ENCODE data around the gene DUSP16.
"Not testable (repeated sequence)": the region's sequence is repeated elsewhere in the genome, so short reads cannot be mapped to it uniquely, and the experiment has no call there.

The DUSP16 gene

GRCh38 chr12:12562585-12563261 is at the start of gene DUSP16:
Gene DUSP16 (minus strand): TSS chr12:12562863. CDS start chr12:12521098, 41,765 bp downstream.
- in situ Hi-C loops (cut with MboI; ENCODE audit: low sequenced_read_pairs) = loop anchor here (25.0 kb wide), 1 partner anchor 175 kb away; no protein-coding TSS in a partner anchor

- in situ Hi-C loops (cut with MboI; ENCODE audit: low sequenced_read_pairs) = no loop called here
These were observed 49.7 kb upstream of the DUSP16 start for GRCh38 chr12:12612358-12612757.

GRCh38 chr12:12611512-12612306 is 49.0 kb upstream of the DUSP16 start, which contains the start of gene CREBL2:
Gene CREBL2 (plus strand): TSS chr12:12611876. CDS start chr12:12612173, 297 bp downstream.
- in situ Hi-C loops (cut with MboI; ENCODE audit: low sequenced_read_pairs) = no loop called here

- in situ Hi-C loops (cut with MboI; ENCODE audit: low sequenced_read_pairs) = no loop called here
These were observed 48.0 kb upstream of the DUSP16 start for GRCh38 chr12:12610711-12611110.

GRCh38 chr12:12609692-12610091 is 47.0 kb upstream of the DUSP16 start:
- in situ Hi-C loops (cut with MboI; ENCODE audit: low sequenced_read_pairs) = no loop called here

GRCh38 chr12:12608557-12608957 is 45.9 kb upstream of the DUSP16 start:
- in situ Hi-C loops (cut with MboI; ENCODE audit: low sequenced_read_pairs) = no loop called here

- in situ Hi-C loops (cut with MboI; ENCODE audit: low sequenced_read_pairs) = no loop called here
These were observed 44.3 kb upstream of the DUSP16 start for GRCh38 chr12:12606781-12607589.

GRCh38 chr12:12604740-12605139 is 42.1 kb upstream of the DUSP16 start:
- in situ Hi-C loops (cut with MboI; ENCODE audit: low sequenced_read_pairs) = no loop called here

GRCh38 chr12:12600659-12601058 is 38.0 kb upstream of the DUSP16 start:
- in situ Hi-C loops (cut with MboI; ENCODE audit: low sequenced_read_pairs) = no loop called here

- in situ Hi-C loops (cut with MboI; ENCODE audit: low sequenced_read_pairs) = no loop called here
These were observed 37.3 kb upstream of the DUSP16 start for GRCh38 chr12:12599750-12600643.

- in situ Hi-C loops (cut with MboI; ENCODE audit: low sequenced_read_pairs) = no loop called here
These were observed 36.2 kb upstream of the DUSP16 start for GRCh38 chr12:12598864-12599263.

GRCh38 chr12:12596598-12596997 is 33.9 kb upstream of the DUSP16 start:
- in situ Hi-C loops (cut with MboI; ENCODE audit: low sequenced_read_pairs) = not testable (repeated sequence)

GRCh38 chr12:12595929-12596328 is 33.3 kb upstream of the DUSP16 start:
- in situ Hi-C loops (cut with MboI; ENCODE audit: low sequenced_read_pairs) = not testable (repeated sequence)

GRCh38 chr12:12592930-12593329 is 30.3 kb upstream of the DUSP16 start:
- in situ Hi-C loops (cut with MboI; ENCODE audit: low sequenced_read_pairs) = no loop called here

- in situ Hi-C loops (cut with MboI; ENCODE audit: low sequenced_read_pairs) = no loop called here
These were observed 28.3 kb upstream of the DUSP16 start for GRCh38 chr12:12590961-12591360.

GRCh38 chr12:12588436-12588835 is 25.8 kb upstream of the DUSP16 start:
- in situ Hi-C loops (cut with MboI; ENCODE audit: low sequenced_read_pairs) = not testable (repeated sequence)

- in situ Hi-C loops (cut with MboI; ENCODE audit: low sequenced_read_pairs) = no loop called here
These were observed 25.2 kb upstream of the DUSP16 start for GRCh38 chr12:12587878-12588277.

GRCh38 chr12:12586879-12587675 is 24.4 kb upstream of the DUSP16 start:
- in situ Hi-C loops (cut with MboI; ENCODE audit: low sequenced_read_pairs) = no loop called here

- in situ Hi-C loops (cut with MboI; ENCODE audit: low sequenced_read_pairs) = no loop called here
These were observed 22.6 kb upstream of the DUSP16 start for GRCh38 chr12:12585115-12585863.

Measured in HL-60/S4 treated with retinoic acid at 250 ng/mL for 4 days and 3 days (cell line).